Adrenal gland (tissue), 12 donors: ENCODE data around the gene ADCY1. TPM values are rescaled to one million over a fixed set of nuclear protein-coding genes. Genes with fewer than 3 reads are reported as not detected.

ENCODE experiments used
- DNase-seq, 7 donors: peaks; one replicate each; pipeline ENCODE4 v3.0.0-alpha.2; 2019 to 2020
- H3K27ac ChIP-seq, 5 donors: fragments of 200-600 bp; sonication (generic) in 4 of 5; 1 replicate in 3 of 5; 2 replicates in 2 of 5; pipeline versions ENCODE4 v1.5.1 to v1.8.0; 2016 to 2020; ENCODE audit warnings: mild to moderate bottlenecking in 1 of 5
- H3K27me3 ChIP-seq: fragments of 200-600 bp; 2 replicates; pipeline ENCODE4 v1.8.0; 2021
- H3K36me3 ChIP-seq, 2 donors: fragments of 200-600 bp; replicated peaks in 1 of 2; 1 replicate in 1 of 2; 2 replicates in 1 of 2; pipeline versions ENCODE4 v1.5.1 to v1.8.0; 2018 to 2022
- H3K4me1 ChIP-seq, 2 donors: fragments of 200-600 bp; replicated peaks in 1 of 2; 1 replicate in 1 of 2; 2 replicates in 1 of 2; pipeline versions ENCODE4 v1.5.1 to v1.8.0; 2018 to 2021
- H3K4me3 ChIP-seq, 4 donors: fragments of 200-600 bp; sonication (generic) in 3 of 4; one replicate each; pipeline ENCODE4 v1.5.1; 2016 to 2018
- H3K9me3 ChIP-seq, 3 donors: fragments of 200-600 bp; sonication (generic) in 1 of 3; replicated peaks in 1 of 3; 1 replicate in 2 of 3; 2 replicates in 1 of 3; pipeline versions ENCODE4 v1.5.1 to v1.8.0; 2016 to 2021
- POLR2A ChIP-seq, 2 donors: fragments of 450-650 bp; IDR thresholded peaks; one replicate each; pipeline ENCODE4 v1.6.1; 2017; ENCODE audit warnings: antibody characterized with exemption in 2 of 2, mild to moderate bottlenecking in 2 of 2, moderate library complexity in 1 of 2
- WGBS, 4 donors: extraction: QIAGEN DNeasy Blood & Tissue Kit in 2 of 4; methylation state at CpG; one replicate each; pipeline versions ENCODE4 v1.1.5 to v1.1.7; 2013 to 2017; 5-methylcytosine and 5-hydroxymethylcytosine counted together
- intact Hi-C, 2 donors: fragments of 100-400 bp; cut with DNase I; formaldehyde crosslinking; loops; one replicate each; pipeline versions ENCODE4 v1.14.1 to v1.15.0; 2022 to 2023
- polyA plus RNA-seq, 3 donors: library from polyadenylated mRNA; stranded (reverse); fragments of 200-250 nt in 2 of 3; fragments of 350-450 nt in 1 of 3; fragmentation: Illumina TruSeq in 1 of 3; extraction: RNeasy Lipid Tissue Mini Kit (QIAGEN cat#74804) in 1 of 3; gene quantifications; one replicate each; pipeline ENCODE4 v1.2.3, GENCODE V29; 2013 to 2014
- total RNA-seq, 9 donors: library from RNA; depleted of rRNA in 4 of 9; stranded (reverse); fragments of >200 nt in 4 of 9; fragments of 120-200 nt in 1 of 9; fragmentation: NEBNext Ultra II Directional in 1 of 9; extraction: Animal tissue kit (Norgen Biotek cat#: 25700) in 1 of 9; gene quantifications; one replicate each; pipeline versions ENCODE4 v1.1.0 to v1.2.4, GENCODE V29; 2013 to 2023
- TF ChIP-seq, protein P1 (sequence below), 6 experiments: fragments of 450-650 bp in 4 of 6; fragments of 200-600 bp in 2 of 6; sonication (generic) in 1 of 6; IDR thresholded peaks; 1 replicate in 5 of 6; 2 replicates in 1 of 6; pipeline versions ENCODE4 v1.5.1 to v1.8.0; 2016 to 2021; ENCODE audit warnings: antibody characterized with exemption in 6 of 6, mild to moderate bottlenecking in 2 of 6, moderate library complexity in 1 of 6
- donor health status: healthy with polysubstance abuse.
- donor health status: Bipolar disorder and iron deficiency.
- donor health status: DM: yes; HTN: yes; CAD: no.
- donor health status: DM: no; HTN: no; CAD: no.
- donor health status: DM: no; HTN: no; CAD: no.
- donor health status: DM: yes; HTN: yes; CAD: no.

The ADCY1 gene
- total and polyA plus RNA-seq, 12 donors, result 0.88 to 9.5 (median 4.2) TPM

DNA sequence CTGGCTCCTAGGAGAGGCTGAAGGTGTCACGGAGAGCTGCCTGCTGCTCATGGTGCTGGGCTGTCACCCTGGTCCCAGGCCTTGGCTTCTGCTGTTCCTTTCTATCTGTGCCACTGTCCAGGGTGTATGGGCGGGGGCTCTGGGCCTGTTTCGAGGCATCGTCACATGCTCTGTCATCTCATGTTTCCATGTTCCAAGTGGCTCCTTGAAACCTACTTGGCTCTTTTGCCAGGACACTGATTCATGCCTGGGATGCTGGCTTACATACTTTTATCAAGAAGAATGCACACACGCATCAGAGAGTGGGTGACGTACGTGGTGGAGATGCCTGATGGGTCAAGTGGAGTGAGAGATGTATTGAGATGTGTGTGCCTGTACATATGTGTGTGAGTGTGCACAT, 50.9 kb downstream of the ADCY1 start:
- Histone ChIP-seq H3K4me1 (no peaks in the 10 kb centered on the region), H3K4me3 (no peak overlapping the region), H3K27me3 (no peaks in the 10 kb centered on the region), H3K27ac (no peak overlapping the region), H3K9me3 (no peaks in the 10 kb centered on the region), H3K36me3 (no peaks in the 10 kb centered on the region)
- DNase-seq, result no peak
- intact Hi-C loops, result no loop called here
- 81 to 93% (median 89%) methylated on average over 7 of the region's 7 CpGs for WGBS, 4 donors
- TF ChIP-seq POLR2A (IDR thresholded peaks at IDR 0.05), result no peak
- TF ChIP-seq, protein P1, sequence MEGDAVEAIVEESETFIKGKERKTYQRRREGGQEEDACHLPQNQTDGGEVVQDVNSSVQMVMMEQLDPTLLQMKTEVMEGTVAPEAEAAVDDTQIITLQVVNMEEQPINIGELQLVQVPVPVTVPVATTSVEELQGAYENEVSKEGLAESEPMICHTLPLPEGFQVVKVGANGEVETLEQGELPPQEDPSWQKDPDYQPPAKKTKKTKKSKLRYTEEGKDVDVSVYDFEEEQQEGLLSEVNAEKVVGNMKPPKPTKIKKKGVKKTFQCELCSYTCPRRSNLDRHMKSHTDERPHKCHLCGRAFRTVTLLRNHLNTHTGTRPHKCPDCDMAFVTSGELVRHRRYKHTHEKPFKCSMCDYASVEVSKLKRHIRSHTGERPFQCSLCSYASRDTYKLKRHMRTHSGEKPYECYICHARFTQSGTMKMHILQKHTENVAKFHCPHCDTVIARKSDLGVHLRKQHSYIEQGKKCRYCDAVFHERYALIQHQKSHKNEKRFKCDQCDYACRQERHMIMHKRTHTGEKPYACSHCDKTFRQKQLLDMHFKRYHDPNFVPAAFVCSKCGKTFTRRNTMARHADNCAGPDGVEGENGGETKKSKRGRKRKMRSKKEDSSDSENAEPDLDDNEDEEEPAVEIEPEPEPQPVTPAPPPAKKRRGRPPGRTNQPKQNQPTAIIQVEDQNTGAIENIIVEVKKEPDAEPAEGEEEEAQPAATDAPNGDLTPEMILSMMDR (IDR thresholded peaks at IDR 0.05), result no peak

DNA sequence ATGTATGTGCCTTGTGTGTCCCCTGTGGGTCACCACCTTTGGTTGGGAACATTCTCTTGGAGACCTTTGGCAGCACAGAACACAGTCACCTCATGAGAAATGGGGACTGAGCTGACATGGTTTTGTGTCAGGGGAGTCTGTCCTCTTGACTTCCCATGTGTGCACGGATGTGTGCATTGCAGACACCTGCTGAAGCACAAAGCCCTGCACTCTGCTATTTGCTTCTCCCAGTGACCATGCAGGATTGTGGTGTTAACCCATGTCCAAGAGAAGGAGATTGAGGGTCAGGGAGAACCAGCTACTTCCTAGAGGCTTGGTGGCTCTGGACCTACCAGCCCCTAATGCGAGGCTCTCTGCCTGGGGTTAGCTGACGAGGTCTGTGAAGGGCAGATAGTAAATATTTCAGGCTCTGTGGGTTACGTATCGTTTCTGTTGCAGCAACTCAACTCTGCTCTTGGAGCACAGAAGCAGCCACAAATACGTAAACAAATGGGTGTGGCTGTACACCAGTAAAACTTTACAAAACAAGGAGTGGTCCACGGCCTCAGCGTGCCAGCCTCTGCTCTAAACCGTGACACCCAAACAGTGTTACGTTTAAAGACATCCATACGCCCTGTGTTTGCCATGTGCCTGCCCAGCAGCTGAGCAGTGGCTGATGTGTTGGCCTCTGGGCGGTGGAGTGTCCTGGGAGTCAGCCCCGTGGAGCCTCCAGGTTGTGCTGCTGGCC, 51.7 kb downstream of the ADCY1 start:
- H3K4me3 ChIP-seq, result no peak overlapping the region
- 76 to 85% (median 82%) methylated on average over 10 to 13 of the region's 13 CpGs for WGBS, 4 donors
- intact Hi-C loops, result no loop called here
- DNase-seq, result no peak
- H3K4me1 ChIP-seq, result no peaks in the 10 kb centered on the region
- no peaks in the 10 kb centered on the region for H3K36me3 ChIP-seq
- no peaks in the 10 kb centered on the region for H3K27me3 ChIP-seq
- no peak overlapping the region for H3K27ac ChIP-seq
- TF ChIP-seq, protein P1 (IDR thresholded peaks at IDR 0.05), result no peak
- TF ChIP-seq POLR2A (IDR thresholded peaks at IDR 0.05), result no peak
- H3K9me3 ChIP-seq, result no peaks in the 10 kb centered on the region

DNA sequence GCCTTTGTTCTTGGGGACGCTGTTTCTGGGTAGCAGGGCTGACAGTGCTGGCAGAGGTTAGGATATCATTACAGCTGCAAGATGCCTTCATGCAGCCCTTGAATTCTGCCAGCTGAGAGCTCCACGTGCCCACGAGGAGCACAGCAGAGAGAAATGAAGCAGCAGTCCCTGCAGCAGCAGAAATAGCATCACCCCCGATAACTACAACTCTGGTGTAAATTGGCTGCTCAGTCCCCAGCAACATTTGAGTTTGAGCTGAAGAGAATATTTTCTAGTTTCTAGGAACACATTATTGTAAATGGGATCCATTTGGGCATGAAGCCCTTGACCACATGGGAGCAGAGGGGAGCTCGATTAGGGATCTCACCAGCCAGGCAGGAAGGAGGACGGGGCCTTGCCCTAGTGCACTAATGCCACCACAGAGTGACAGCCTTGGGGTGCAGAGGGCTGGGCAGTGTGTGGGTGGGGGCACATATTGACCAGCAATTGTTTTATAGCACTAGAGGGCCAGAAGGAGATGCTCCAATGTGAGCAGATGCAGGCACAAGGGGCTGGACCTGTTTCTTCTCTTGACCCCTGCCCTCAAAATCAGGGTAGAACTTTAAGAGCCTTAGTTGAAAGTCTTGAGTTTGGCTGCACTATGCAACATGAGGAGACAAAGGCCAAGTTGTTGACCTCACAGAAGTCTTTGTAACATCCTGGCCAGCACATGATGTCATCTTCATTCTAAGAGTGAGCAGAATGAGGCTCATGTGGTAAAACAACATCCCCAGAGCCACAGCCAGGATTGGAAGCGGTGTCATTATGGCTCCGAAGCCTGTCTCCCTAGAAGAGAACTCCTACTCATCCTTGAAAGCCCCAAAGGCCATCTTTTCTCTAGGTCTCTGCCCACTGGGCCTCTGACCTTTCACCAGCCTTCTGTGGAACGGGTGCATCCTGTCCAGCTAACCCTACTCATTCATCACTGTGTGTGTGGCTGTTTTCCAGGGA, 52.6 kb downstream of the ADCY1 start:
- no peaks in the 10 kb centered on the region for H3K36me3 ChIP-seq
- intact Hi-C loops, result no loop called here
- H3K4me3 ChIP-seq, result no peak overlapping the region
- H3K27me3 ChIP-seq, result no peaks in the 10 kb centered on the region
- TF ChIP-seq, protein P1 (IDR thresholded peaks at IDR 0.05), result no peak
- DNase-seq, result no peak
- H3K9me3 ChIP-seq, result no peaks in the 10 kb centered on the region
- 64 to 89% (median 83%) methylated on average over 5 to 9 of the region's 9 CpGs for WGBS, 4 donors
- no peak overlapping the region for H3K27ac ChIP-seq
- no peaks in the 10 kb centered on the region for H3K4me1 ChIP-seq

DNA sequence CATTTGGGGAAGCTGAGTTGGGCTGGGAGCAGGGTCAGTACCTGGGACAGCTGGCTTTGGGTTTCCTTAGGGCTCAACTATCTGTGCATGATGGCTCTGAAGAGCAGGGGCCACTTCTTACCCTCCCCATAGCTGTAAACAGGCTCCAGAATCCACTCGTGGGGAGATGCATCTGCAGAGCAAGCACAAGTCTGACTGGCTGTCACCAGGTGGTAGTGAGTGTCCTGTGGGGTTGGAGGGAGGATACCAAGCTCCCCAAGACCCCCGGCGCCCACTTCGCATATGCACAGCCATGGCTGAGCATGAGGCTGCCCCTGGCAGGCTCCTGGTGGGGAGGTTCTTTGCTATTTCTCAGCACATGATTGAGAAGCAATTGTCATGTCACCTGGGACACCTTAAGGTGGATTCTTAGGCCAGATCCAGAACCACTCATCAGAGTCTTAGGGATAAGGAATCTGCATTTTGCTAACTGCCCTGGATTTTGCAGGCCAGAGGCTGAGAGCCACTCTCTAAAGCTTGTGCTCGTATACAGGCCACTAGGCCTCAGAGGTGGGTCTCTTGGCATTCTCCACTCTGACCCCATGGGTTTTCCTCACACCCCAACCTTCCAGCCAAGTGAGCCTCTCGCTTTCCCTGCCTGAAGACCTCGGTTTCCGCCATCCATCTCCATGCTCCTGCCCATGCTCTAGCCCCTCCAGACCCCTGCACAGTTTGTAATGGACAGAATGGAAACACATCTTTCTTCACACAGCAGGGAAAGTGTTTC, 53.7 kb downstream of the ADCY1 start:
- no peaks in the 10 kb centered on the region for H3K36me3 ChIP-seq
- DNase-seq, result no peak

More for the DNA sequence above, 53.7 kb downstream of the ADCY1 start:
- Histone ChIP-seq H3K27ac (no peak overlapping the region), H3K27me3 (no peaks in the 10 kb centered on the region), H3K4me1 (no peaks in the 10 kb centered on the region), H3K9me3 (no peaks in the 10 kb centered on the region), H3K4me3 (no peak overlapping the region)
- WGBS, 4 donors, result 81 to 94% (median 89%) methylated on average over 4 to 8 of the region's 8 CpGs
- intact Hi-C loops, result no loop called here
- TF ChIP-seq POLR2A (IDR thresholded peaks at IDR 0.05), result no peak
- TF ChIP-seq, protein P1 (IDR thresholded peaks at IDR 0.05), result no peak
